ENCODE results near the gene TMEM132D. TPM values are rescaled to one million over a fixed set of nuclear protein-coding genes. Genes with fewer than 3 reads are reported as not detected.

The TMEM132D gene
- total RNA-seq, 2 donors from 2014 or later = not detected

- no peak overlapping the region for H3K27ac Mint-ChIP-seq
- no peak overlapping the region for H3K4me3 Mint-ChIP-seq
- H3K36me3 Mint-ChIP-seq = no peaks in the 10 kb centered on the region
- no peak for DNase-seq (ENCODE audit: low spot score)
- H3K9me3 Mint-ChIP-seq = peaks cover 3% of the 10 kb centered on the region
- H3K27me3 Mint-ChIP-seq = peaks cover 9 to 12% of the 10 kb centered on the region in 2 donors
- ATAC-seq = no peak
- no peaks in the 10 kb centered on the region for H3K4me1 Mint-ChIP-seq (ENCODE audit: low read depth in 2 of 2)
These were observed 572.3 kb downstream of the TMEM132D start for GRCh38 chr12:129331356-129332085.

- Mint-ChIP-seq H3K4me3 (no peak overlapping the region), H3K36me3 (no peaks in the 10 kb centered on the region), H3K9me3 (no peaks in the 10 kb centered on the region), H3K27me3 (peaks cover 14 to 26% of the 10 kb centered on the region in 2 donors), H3K27ac (no peak overlapping the region), H3K4me1 (ENCODE audit: low read depth in 2 of 2) (no peaks in the 10 kb centered on the region)
- no peak for DNase-seq (ENCODE audit: low spot score)
- no peak for ATAC-seq
These were observed 575.6 kb downstream of the TMEM132D start for GRCh38 chr12:129328235-129328634.

- ATAC-seq = no peak
- Mint-ChIP-seq H3K4me1 (ENCODE audit: low read depth in 2 of 2) (no peaks in the 10 kb centered on the region), H3K27ac (no peak overlapping the region), H3K4me3 (no peak overlapping the region), H3K36me3 (no peaks in the 10 kb centered on the region), H3K27me3 (peaks cover 16 to 26% of the 10 kb centered on the region in 2 donors), H3K9me3 (no peaks in the 10 kb centered on the region)
- DNase-seq (ENCODE audit: low spot score) = no peak
These were observed 578.3 kb downstream of the TMEM132D start for GRCh38 chr12:129325566-129325965.

GRCh38 chr12:129312048-129312447 is 591.8 kb downstream of the TMEM132D start:
- no peak for ATAC-seq
- peaks cover 7 to 22% of the 10 kb centered on the region in 2 donors for H3K27me3 Mint-ChIP-seq
- H3K9me3 Mint-ChIP-seq = peaks cover 3% of the 10 kb centered on the region
- no peaks in the 10 kb centered on the region for H3K4me1 Mint-ChIP-seq (ENCODE audit: low read depth in 2 of 2)
- DNase-seq (ENCODE audit: low spot score) = no peak
- H3K4me3 Mint-ChIP-seq = no peak overlapping the region
- no peaks in the 10 kb centered on the region for H3K36me3 Mint-ChIP-seq
- no peak overlapping the region for H3K27ac Mint-ChIP-seq

GRCh38 chr12:129310346-129310745 is 593.5 kb downstream of the TMEM132D start:
- Mint-ChIP-seq H3K27me3 (peaks cover 7 to 20% of the 10 kb centered on the region in 2 donors), H3K27ac (no peak overlapping the region), H3K4me1 (ENCODE audit: low read depth in 2 of 2) (no peaks in the 10 kb centered on the region), H3K36me3 (no peaks in the 10 kb centered on the region), H3K9me3 (peaks cover 3% of the 10 kb centered on the region), H3K4me3 (no peak overlapping the region)
- DNase-seq (ENCODE audit: low spot score) (no peak), ATAC-seq (no peak)

GRCh38 chr12:129305851-129306250 is 598.0 kb downstream of the TMEM132D start:
- H3K4me3 Mint-ChIP-seq = no peak overlapping the region
- no peak for DNase-seq (ENCODE audit: low spot score)
- no peak for ATAC-seq
- no peak overlapping the region for H3K27ac Mint-ChIP-seq
- no peaks in the 10 kb centered on the region for H3K4me1 Mint-ChIP-seq (ENCODE audit: low read depth in 2 of 2)
- H3K9me3 Mint-ChIP-seq = peaks cover under 1% of the 10 kb centered on the region
- H3K27me3 Mint-ChIP-seq = peaks cover 9 to 27% of the 10 kb centered on the region in 2 donors
- no peaks in the 10 kb centered on the region for H3K36me3 Mint-ChIP-seq

GRCh38 chr12:129304529-129304928 is 599.3 kb downstream of the TMEM132D start:
- Mint-ChIP-seq H3K4me3 (no peak overlapping the region), H3K9me3 (peaks cover 3% of the 10 kb centered on the region), H3K36me3 (no peaks in the 10 kb centered on the region), H3K4me1 (ENCODE audit: low read depth in 2 of 2) (no peaks in the 10 kb centered on the region), H3K27ac (no peak overlapping the region), H3K27me3 (peaks cover 8 to 27% of the 10 kb centered on the region in 2 donors)
- ATAC-seq (no peak), DNase-seq (ENCODE audit: low spot score) (no peak)

GRCh38 chr12:129300011-129300410 is 603.8 kb downstream of the TMEM132D start:
- DNase-seq (ENCODE audit: low spot score) (no peak), ATAC-seq (no peak)
- peaks cover 4 to 5% of the 10 kb centered on the region in 2 donors for H3K27me3 Mint-ChIP-seq
- H3K36me3 Mint-ChIP-seq = no peaks in the 10 kb centered on the region
- peaks cover 3% of the 10 kb centered on the region for H3K9me3 Mint-ChIP-seq
- H3K4me3 Mint-ChIP-seq = no peak overlapping the region
- H3K4me1 Mint-ChIP-seq (ENCODE audit: low read depth in 2 of 2) = no peaks in the 10 kb centered on the region
- no peak overlapping the region for H3K27ac Mint-ChIP-seq

GRCh38 chr12:129298921-129299320 is 604.9 kb downstream of the TMEM132D start:
- Mint-ChIP-seq H3K27me3 (peaks cover 0 to 2% of the 10 kb centered on the region in 2 donors), H3K4me1 (ENCODE audit: low read depth in 2 of 2) (no peaks in the 10 kb centered on the region), H3K27ac (no peak overlapping the region), H3K9me3 (peaks cover 3% of the 10 kb centered on the region), H3K36me3 (no peaks in the 10 kb centered on the region), H3K4me3 (no peak overlapping the region)
- DNase-seq (ENCODE audit: low spot score) (no peak), ATAC-seq (no peak)

GRCh38 chr12:129296671-129297070 is 607.2 kb downstream of the TMEM132D start:
- H3K4me1 Mint-ChIP-seq (ENCODE audit: low read depth in 2 of 2) = no peaks in the 10 kb centered on the region
- no peak overlapping the region for H3K27ac Mint-ChIP-seq
- no peaks in the 10 kb centered on the region for H3K36me3 Mint-ChIP-seq
- peaks cover 2 to 12% of the 10 kb centered on the region in 2 donors for H3K27me3 Mint-ChIP-seq
- no peak overlapping the region for H3K4me3 Mint-ChIP-seq
- no peak for ATAC-seq
- H3K9me3 Mint-ChIP-seq = peaks cover 3% of the 10 kb centered on the region
- DNase-seq (ENCODE audit: low spot score) = no peak

- Mint-ChIP-seq H3K36me3 (no peaks in the 10 kb centered on the region), H3K27ac (no peak overlapping the region), H3K27me3 (peaks cover 2 to 16% of the 10 kb centered on the region in 2 donors), H3K4me3 (no peak overlapping the region), H3K4me1 (ENCODE audit: low read depth in 2 of 2) (no peaks in the 10 kb centered on the region), H3K9me3 (no peaks in the 10 kb centered on the region)
- DNase-seq (ENCODE audit: low spot score) (no peak), ATAC-seq (no peak)
These were observed 609.0 kb downstream of the TMEM132D start for GRCh38 chr12:129294868-129295267.

GRCh38 chr12:129279771-129280170 is 624.1 kb downstream of the TMEM132D start:
- no peaks in the 10 kb centered on the region for H3K9me3 Mint-ChIP-seq
- no peak for DNase-seq (ENCODE audit: low spot score)
- H3K27ac Mint-ChIP-seq = no peak overlapping the region
- H3K4me3 Mint-ChIP-seq = no peak overlapping the region
- no peak for ATAC-seq
- H3K36me3 Mint-ChIP-seq = no peaks in the 10 kb centered on the region
- peaks cover 6 to 15% of the 10 kb centered on the region in 2 donors for H3K27me3 Mint-ChIP-seq
- H3K4me1 Mint-ChIP-seq (ENCODE audit: low read depth in 2 of 2) = no peaks in the 10 kb centered on the region

GRCh38 chr12:129276361-129277060 is 627.3 kb downstream of the TMEM132D start:
- Mint-ChIP-seq H3K4me3 (no peak overlapping the region), H3K36me3 (no peaks in the 10 kb centered on the region), H3K27ac (no peak overlapping the region), H3K27me3 (peaks cover 6 to 8% of the 10 kb centered on the region in 2 donors), H3K4me1 (ENCODE audit: low read depth in 2 of 2) (no peaks in the 10 kb centered on the region), H3K9me3 (no peaks in the 10 kb centered on the region)
- DNase-seq (ENCODE audit: low spot score) = no peak
- ATAC-seq = no peak

GRCh38 chr12:129269756-129270495 is 633.9 kb downstream of the TMEM132D start:
- H3K27me3 Mint-ChIP-seq = peaks cover 11 to 16% of the 10 kb centered on the region in 2 donors

More at GRCh38 chr12:129269756-129270495, 633.9 kb downstream of the TMEM132D start:
- DNase-seq (ENCODE audit: low spot score) (no peak), ATAC-seq (no peak)
- Mint-ChIP-seq H3K27ac (no peak overlapping the region), H3K36me3 (no peaks in the 10 kb centered on the region), H3K9me3 (peaks cover 10% of the 10 kb centered on the region), H3K4me3 (no peak overlapping the region), H3K4me1 (ENCODE audit: low read depth in 2 of 2) (no peaks in the 10 kb centered on the region)

Data from natural killer cell treated with Interleukin-12 subunit alpha and Interleukin-12 subunit beta and Interleukin-15 and Interleukin-18, amount 100 ng/mL, for 72 hours (primary cell).